Chondrocyte (in vitro differentiated cells): ENCODE measurements around the gene ROS1. TPM values are rescaled to one million over a fixed set of nuclear protein-coding genes. Genes with fewer than 3 reads are reported as not detected.
A peak's percentile ranks its signal among the peaks of the same experiment; 100 is the strongest.

Experiments used
- DNase-seq: peaks from one replicate; pipeline ENCODE4 v3.0.0; 2021; ENCODE audit warnings: mixed read lengths, low spot score
- H3K27ac Mint-ChIP-seq: one replicate; pipeline ENCODE4 v1.8.0; 2021; ENCODE audit warnings: mild to moderate bottlenecking, moderate library complexity, mixed read lengths; ENCODE audit not compliant: unreplicated experiment
- H3K27me3 Mint-ChIP-seq: 2 replicates; pipeline ENCODE4 v1.8.0; 2021; ENCODE audit warnings: low read depth, mixed read lengths
- H3K36me3 Mint-ChIP-seq: 2 replicates; pipeline ENCODE4 v1.8.0; 2021; ENCODE audit warnings: low read depth, mixed read lengths
- H3K4me1 Mint-ChIP-seq: 2 replicates; pipeline ENCODE4 v1.8.0; 2021; ENCODE audit warnings: low read depth, mild to moderate bottlenecking, mixed read lengths
- H3K4me3 Mint-ChIP-seq: one replicate; pipeline ENCODE4 v1.8.0; 2021; ENCODE audit warnings: mild to moderate bottlenecking, moderate library complexity, mixed read lengths; ENCODE audit not compliant: unreplicated experiment
- H3K9me3 Mint-ChIP-seq: 2 replicates; pipeline ENCODE4 v1.8.0; 2021; ENCODE audit warnings: low read depth, mixed read lengths
- total RNA-seq: library from RNA; stranded (reverse); gene quantifications from 3 replicates; pipeline ENCODE4 v1.2.1, GENCODE V29; 2021
- TF ChIP-seq, protein P1 (sequence below): fragments of 200-600 bp; sonication (generic); IDR thresholded peaks from 2 replicates; pipeline ENCODE4 v1.5.0; 2021; ENCODE audit warnings: antibody characterized with exemption, mild to moderate bottlenecking, moderate library complexity

Gene ROS1
- total RNA-seq, 1 donor from 2014 or later, result not detected

DNA sequence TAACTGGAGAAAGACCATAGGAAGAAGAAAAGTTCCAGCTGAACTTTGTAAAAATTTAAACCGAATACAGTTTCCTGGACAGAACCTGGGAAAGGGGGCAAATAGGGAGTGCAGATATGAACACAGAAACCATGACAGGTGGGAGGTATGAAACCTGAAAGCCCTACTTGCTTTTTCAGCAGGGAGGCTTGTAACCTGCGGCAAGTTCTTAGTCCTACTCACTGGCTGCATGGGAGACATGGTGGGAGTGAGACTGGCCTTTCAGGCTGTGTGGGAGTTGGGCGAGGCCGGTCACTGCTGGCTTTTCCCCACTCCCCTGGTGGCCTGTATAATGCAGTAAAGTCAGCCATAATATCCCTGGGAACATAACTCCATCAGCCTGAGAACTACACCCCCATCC, 54.2 kb downstream of the ROS1 start:
- peaks cover 6% of the 10 kb centered on the region for H3K27me3 Mint-ChIP-seq
- peaks cover 2% of the 10 kb centered on the region for H3K36me3 Mint-ChIP-seq
- DNase-seq, result no peak
- no peak overlapping the region for H3K27ac Mint-ChIP-seq
- peaks cover 15% of the 10 kb centered on the region for H3K9me3 Mint-ChIP-seq
- peaks cover 6% of the 10 kb centered on the region for H3K4me1 Mint-ChIP-seq
- TF ChIP-seq, protein P1, sequence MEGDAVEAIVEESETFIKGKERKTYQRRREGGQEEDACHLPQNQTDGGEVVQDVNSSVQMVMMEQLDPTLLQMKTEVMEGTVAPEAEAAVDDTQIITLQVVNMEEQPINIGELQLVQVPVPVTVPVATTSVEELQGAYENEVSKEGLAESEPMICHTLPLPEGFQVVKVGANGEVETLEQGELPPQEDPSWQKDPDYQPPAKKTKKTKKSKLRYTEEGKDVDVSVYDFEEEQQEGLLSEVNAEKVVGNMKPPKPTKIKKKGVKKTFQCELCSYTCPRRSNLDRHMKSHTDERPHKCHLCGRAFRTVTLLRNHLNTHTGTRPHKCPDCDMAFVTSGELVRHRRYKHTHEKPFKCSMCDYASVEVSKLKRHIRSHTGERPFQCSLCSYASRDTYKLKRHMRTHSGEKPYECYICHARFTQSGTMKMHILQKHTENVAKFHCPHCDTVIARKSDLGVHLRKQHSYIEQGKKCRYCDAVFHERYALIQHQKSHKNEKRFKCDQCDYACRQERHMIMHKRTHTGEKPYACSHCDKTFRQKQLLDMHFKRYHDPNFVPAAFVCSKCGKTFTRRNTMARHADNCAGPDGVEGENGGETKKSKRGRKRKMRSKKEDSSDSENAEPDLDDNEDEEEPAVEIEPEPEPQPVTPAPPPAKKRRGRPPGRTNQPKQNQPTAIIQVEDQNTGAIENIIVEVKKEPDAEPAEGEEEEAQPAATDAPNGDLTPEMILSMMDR, result no peak
- H3K4me3 Mint-ChIP-seq, result no peak overlapping the region

DNA sequence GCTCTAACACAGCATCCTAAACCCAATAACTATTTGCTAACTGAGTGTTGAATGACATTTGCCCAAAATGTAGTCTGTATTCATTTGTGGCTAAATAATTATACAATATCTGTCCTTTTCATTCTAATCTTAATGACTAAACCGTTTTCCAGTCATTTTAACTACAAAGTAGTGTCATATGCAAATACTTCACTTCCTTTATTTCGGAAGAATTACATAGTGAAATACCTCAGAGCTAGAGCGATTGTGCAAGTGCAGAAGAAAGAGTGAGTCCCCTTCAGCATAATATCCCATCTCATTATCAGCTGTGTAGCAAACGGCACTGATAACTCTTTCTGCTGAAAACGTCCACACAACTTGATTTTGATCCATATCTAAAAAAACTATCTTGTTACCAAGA, 66.2 kb downstream of the ROS1 start:
- DNase-seq, result no peak
- TF ChIP-seq, protein P1, result no peak
- no peak overlapping the region for H3K4me3 Mint-ChIP-seq
- peaks cover 39% of the 10 kb centered on the region for H3K27me3 Mint-ChIP-seq
- H3K4me1 Mint-ChIP-seq, result no peaks in the 10 kb centered on the region
- H3K27ac Mint-ChIP-seq, result no peak overlapping the region
- no peaks in the 10 kb centered on the region for H3K9me3 Mint-ChIP-seq
- no peaks in the 10 kb centered on the region for H3K36me3 Mint-ChIP-seq

DNA sequence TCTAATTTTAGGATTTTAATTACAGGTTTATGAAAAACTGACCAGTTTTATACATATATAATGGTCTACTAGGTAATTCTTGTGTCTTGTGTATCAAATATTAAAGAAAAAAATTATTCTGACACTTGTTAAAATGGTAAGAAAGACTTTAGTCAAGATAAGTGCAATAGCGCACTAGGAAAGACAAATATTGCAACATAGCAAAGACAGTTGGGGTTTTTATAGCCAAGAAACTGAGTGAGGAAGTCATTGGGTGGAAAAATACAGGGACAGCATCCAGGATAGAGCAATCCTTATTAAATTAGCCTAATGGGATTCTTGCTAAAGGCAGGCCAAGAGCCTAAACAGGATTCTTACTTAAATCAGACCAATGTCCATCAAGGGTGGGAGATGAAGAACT, 71.1 kb downstream of the ROS1 start:
- H3K27ac Mint-ChIP-seq, result no peak overlapping the region
- H3K9me3 Mint-ChIP-seq, result no peaks in the 10 kb centered on the region
- no peak overlapping the region for H3K4me3 Mint-ChIP-seq
- no peaks in the 10 kb centered on the region for H3K4me1 Mint-ChIP-seq
- peaks cover 34% of the 10 kb centered on the region for H3K27me3 Mint-ChIP-seq
- H3K36me3 Mint-ChIP-seq, result no peaks in the 10 kb centered on the region
- TF ChIP-seq, protein P1, result no peak
- DNase-seq, result no peak

DNA sequence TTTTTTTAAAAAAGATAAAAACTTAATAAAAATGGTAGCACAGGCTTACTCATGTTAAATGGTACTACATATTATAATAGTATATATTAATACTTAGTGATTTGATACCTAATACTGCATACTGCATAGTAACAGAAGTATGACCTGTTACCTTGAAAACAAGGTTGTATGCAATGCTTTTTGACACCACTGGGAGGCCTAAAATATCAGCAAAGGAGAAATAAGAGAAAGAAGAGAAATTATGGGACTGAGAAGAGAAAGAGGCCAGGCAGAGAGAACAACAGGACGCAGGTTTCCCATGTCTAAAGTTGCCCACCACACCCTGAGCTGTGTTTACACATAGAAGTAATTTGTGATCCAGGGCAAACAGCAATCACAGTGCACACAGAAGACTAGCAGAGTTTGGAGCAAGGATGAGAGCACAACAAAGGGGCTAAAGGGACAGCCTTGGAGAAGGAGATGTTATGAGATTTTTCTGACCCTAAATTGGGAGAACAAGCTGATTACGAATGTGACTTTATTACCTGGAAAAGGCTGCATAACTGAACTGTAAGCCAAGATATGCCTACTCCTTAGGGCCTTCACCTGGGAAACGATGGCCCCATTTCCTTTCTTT, 73.2 kb downstream of the ROS1 start:
- Mint-ChIP-seq H3K9me3 (no peaks in the 10 kb centered on the region), H3K36me3 (no peaks in the 10 kb centered on the region), H3K27me3 (peaks cover 32% of the 10 kb centered on the region), H3K27ac (no peak overlapping the region), H3K4me1 (no peaks in the 10 kb centered on the region), H3K4me3 (no peak overlapping the region)
- DNase-seq, result no peak
- TF ChIP-seq, protein P1, result peak; percentile 76

DNA sequence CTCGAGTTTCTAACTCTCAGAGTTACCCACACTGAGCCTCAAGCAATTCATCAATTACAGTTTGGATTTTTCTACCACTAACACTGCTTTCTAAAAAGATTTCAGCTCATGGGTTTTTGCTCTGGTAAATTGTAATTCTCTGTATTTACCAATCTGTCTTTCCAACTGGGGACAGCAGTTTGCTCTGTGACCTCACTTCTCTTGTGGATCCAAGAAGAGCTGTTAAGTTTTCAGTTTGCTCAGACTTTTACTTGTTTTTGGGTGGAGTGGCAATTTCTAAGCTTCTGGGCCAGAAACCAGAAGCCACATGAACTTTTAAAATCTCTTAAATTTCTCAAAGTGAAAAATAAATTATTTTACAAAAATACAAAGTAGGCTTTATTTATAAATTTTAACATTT, 74.2 kb downstream of the ROS1 start:
- H3K27ac Mint-ChIP-seq, result no peak overlapping the region
- TF ChIP-seq, protein P1, result no peak
- no peak overlapping the region for H3K4me3 Mint-ChIP-seq
- no peaks in the 10 kb centered on the region for H3K4me1 Mint-ChIP-seq
- H3K36me3 Mint-ChIP-seq, result no peaks in the 10 kb centered on the region
- peaks cover 36% of the 10 kb centered on the region for H3K27me3 Mint-ChIP-seq
- H3K9me3 Mint-ChIP-seq, result no peaks in the 10 kb centered on the region
- DNase-seq, result no peak
